GM21526 (cell line): ENCODE data around the gene PDZD8.

Experiments used
- ATAC-seq: cut with Tn5 transposase; IDR thresholded peaks from one replicate; pipeline ENCODE4 v1.9.1; 2021; ENCODE audit warnings: moderate library complexity; ENCODE audit not compliant: unreplicated experiment, low FRiP score

PDZD8 gene

DNA sequence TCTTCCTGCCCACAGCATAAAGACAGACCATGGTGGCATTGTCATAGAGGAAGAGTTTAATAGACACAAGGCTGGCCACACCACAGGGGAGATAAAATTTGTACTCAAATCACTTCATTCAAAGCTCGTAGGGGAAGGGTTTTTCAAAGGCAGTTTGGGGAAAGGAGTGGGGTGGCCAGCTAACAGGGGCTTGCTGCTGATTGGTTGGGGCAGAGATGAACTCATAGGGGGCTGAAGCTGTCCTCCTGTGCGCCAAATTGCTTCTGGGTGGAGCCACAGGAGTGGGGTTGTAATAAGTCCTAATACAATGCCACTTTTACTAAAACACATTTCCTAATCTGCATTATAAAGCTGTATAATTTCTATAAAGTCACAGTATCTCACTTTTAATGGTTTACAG is 22.5 kb downstream of the PDZD8 start:
- no peak for ATAC-seq

DNA sequence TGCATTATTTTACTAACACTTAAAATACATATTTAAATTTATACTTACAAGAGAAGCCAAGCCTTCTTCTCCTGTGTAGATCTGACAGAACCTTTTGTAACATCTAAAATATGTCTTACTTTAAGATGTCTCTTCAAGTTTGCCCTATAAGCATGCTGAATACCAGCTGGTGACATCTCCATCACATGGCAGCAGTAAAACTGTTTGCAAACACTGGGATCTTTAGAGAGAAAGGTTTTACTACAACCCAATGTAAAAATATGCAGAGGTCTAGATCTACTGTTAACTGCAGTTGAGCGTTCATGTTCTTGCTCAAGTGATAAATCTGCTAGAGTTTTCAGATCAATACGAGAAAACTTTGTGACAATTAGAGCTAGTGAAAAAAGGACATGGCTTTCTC is 23.2 kb downstream of the PDZD8 start:
- ATAC-seq = no peak

DNA sequence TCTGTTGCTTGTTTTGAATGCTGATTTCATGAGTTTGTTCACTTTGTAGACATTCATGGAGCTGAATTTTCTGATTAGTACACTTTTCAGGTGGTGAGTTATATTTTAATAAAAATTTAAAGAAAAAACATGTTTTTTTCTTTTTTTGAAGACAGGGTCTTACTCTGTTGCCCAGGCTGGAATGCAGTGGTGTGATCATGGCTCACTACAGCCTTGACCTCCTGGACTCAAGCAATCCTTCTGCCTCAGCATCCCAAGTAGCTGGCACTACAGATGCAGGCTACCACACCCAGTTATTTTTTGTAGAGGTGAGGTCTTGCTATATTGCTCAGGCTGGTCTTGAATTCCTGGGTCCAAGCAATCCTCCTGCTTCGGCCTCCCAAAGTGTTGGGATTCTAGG is 23.7 kb downstream of the PDZD8 start:
- ATAC-seq = no peak

DNA sequence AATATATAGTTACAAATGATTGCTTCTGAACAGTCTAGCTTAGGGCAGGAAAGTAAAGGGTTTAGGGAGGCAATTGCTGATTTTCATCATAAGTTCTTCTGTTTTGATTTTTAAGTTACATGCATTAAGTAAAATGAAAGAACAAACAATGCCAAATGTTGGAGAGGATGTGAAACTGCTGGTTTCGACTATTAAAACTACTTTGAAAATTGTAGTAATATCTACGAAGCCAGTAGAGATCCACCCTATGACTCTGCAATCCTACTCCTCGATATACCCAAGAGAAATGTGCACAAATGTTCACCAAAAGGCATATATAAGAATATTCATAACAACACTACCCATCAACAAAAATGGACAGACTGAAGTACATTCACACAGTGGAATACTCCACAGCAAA is 24.3 kb downstream of the PDZD8 start:
- ATAC-seq = peak; percentile 79

- ATAC-seq = no peak
Observed at GRCh38 chr10:117348236-117348635, 27.0 kb downstream of the PDZD8 start.

GRCh38 chr10:117346574-117346973 is 28.7 kb downstream of the PDZD8 start:
- no peak for ATAC-seq

GRCh38 chr10:117345143-117345542 is 30.1 kb downstream of the PDZD8 start:
- no peak for ATAC-seq

- ATAC-seq = no peak
Observed at GRCh38 chr10:117342641-117343040, 32.6 kb downstream of the PDZD8 start.

DNA sequence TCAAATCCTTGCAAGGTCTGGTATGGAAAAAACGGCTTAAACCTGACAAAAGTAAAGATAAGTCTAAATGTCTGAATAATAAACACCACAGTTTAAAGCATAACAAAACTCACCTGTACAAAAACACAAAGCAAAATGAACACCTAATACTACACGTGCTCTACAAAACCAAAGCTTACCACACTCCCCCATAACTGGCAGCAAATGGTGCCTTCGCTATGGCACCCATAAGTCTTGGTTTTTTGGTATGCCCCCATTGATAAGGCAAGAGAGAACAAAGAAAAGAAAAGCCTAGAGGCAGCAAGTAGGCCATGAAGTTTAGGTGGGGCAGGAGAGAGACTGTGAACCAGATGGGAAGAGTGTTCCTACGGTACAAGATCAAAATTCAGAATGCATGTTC is 34.2 kb downstream of the PDZD8 start:
- no peak for ATAC-seq

DNA sequence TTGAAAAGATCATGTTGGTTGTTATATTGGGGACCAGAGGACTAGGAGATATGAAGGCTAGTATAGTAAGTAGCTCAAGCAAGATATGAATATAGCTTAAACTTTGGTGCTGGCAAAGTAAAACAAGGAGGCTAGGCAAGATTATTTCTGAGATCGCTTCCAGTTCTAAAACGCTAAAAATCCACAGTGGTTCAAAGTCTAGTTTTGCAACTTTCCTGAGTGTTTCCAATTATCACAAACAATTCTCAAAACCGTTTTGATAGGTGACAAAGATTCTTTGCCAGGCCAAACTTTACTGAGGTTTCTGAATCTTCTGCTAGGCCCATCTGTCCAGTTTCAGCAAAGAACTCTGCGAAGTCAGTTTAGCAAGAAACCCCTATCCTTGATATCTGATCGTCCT is 35.3 kb downstream of the PDZD8 start:
- ATAC-seq = no peak

DNA sequence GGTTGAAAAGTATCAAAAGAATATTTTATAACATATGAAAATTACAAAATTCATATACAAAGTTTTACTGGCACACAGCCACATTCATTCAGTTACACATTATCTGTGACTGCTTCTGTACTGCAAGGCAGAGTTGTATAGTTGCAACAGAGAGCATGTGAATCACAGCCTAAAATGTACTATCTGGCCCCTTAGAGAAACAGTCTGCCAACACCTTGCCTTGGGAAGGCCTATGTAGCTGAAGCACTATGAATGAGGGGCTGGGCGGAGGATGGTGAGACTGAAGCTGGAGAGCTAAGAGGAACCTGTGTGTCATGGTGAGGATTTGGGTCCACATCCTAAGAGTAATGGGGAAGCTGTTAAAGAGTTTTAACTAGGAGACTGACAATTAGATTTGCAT is 35.7 kb downstream of the PDZD8 start:
- no peak for ATAC-seq

DNA sequence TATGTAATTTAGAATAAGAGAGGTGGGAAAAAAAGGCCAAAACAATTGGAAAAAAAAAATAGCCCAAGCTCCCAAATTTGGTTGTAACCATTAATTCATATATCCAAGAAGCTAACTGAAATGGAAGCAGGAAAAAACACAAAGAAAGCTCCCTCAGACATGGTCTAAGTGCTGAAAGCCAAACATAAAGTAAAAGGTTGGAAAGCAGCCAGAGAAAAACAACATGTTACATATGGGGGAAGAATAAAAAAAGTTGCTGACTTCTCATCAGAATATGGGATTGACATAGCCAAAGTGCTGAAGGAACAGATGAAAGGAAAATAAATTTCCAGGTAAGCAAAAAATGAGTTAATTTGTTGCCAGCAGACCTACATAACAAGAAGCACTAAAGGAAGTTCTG is 40.3 kb downstream of the PDZD8 start:
- no peak for ATAC-seq

DNA sequence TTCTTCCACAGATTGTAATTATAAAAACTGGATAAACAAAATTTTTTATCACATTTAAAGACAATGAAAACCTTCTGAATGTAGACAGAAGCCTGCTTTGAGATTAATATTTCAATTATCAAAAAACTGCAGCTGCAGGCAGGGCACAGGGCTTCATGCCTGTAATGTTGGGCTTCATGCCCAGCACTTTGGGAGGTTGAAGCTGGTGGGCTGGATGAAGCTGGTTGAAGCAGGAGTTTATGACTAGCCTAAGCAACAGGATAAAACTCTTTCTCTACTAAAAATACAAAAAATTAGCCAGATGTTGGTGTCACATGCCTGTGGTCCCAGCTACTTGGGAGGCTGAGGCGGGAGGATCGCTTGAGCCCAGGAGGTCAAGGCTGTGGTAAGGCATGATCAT is 41.2 kb downstream of the PDZD8 start:
- ATAC-seq = no peak

DNA sequence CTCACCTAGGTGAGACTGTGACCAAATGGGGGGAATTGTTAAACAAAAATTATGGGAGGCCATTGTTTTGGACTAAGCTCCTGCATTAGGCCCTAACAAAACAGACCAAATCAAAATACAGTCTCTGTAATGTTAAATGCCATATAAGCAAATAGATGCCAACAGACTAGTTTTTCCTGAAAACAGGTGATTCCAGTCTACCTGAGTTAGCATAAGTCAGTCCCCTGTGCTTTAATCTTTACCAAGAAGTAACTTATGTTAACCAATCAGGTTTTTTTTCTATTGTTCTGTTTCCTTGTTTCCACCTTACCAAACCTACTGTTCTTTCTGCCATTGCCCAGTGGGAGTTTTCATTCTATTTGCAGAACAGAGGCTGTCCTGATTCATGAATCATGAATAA is 48.0 kb downstream of the PDZD8 start:
- no peak for ATAC-seq

DNA sequence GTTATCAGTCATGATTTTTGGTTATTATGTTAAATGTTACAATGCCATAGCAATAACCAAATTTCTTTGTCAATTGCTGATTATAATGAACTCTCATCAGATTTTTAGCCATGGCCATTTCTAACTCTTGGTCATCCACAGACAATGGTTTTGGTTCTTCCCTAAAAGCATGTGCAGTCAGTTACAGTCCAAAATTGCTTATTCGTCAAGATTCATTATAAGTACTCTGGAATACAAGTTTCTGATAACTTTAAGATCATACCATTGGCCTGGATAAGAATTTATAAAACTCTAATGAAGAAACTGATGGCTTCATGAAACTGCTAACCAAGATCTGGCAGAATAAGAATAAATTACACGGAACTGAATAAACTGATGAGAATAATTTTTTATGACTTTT is 50.9 kb downstream of the PDZD8 start:
- ATAC-seq = no peak

DNA sequence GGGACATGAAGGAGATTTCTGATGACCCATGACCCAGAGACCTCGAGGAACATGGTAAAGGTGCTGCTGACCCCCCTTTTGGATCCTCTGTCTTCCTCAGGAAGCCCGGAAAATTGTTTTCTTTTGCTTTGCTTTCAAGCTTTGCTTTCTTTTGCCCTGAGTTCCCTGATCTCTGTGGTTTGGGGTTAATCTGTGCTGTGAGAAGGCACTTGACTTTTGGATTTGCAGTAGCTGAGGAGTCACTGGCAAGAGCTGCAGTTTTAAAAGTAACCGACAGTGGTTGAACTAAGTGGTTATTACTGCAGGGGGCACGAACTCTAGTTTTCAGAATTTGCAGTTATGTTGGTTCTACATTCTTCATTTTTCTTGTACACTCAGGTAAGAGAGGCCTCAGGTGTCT is 53.0 kb downstream of the PDZD8 start:
- ATAC-seq = no peak

DNA sequence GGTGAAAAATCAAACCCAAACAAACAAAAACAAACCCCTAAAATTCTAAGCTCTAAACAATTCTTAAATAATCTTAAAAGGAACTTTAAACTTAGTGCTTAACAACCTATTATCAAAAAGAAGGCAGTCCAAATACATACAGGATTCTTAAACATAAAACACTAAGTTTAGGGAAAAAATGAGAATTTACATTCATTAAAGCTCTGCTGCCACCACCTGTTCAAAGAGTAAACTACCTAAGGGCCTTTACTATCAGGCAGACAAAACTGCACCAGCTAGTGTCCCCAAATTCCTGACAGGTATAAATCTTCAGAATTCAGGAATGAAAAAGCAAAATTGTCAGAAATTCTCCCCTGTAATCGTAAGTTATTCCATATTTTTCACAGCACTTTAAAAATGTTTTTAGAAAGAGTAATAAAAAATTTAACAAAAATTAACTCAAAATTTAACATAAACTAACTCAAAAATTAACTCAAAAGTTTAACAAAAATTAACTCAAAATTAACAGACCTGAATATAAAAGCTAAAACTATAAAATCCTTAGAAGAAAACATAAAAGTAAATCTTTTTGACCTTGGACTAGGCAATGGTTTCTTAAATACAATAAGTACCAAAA is 55.1 kb downstream of the PDZD8 start:
- no peak for ATAC-seq

- no peak for ATAC-seq
Observed at GRCh38 chr10:117318909-117319308, 56.3 kb downstream of the PDZD8 start.

- ATAC-seq = no peak
Observed at GRCh38 chr10:117316701-117317100, 58.5 kb downstream of the PDZD8 start.

- ATAC-seq = no peak
Observed at GRCh38 chr10:117313641-117314040, 61.6 kb downstream of the PDZD8 start.

- no peak for ATAC-seq
Observed at GRCh38 chr10:117312430-117312829, 62.8 kb downstream of the PDZD8 start.

DNA sequence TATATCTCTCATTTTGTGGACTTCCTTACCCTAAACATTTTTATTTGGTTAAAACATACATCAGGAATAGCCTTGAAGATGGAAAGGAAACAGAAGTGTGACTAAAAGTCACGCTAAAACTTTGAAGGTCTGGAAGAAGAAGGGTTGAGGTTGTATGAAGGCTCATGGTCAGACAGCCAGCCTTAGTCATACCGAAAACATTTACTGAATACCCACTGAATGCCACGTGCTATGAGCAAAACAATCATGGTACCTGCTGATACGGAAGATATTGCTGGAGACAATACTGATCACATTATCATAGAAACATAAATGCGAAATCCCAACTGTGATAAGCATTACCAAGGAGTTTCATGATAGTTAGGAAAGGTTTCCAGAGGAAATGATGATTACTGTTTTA is 64.0 kb downstream of the PDZD8 start:
- no peak for ATAC-seq

DNA sequence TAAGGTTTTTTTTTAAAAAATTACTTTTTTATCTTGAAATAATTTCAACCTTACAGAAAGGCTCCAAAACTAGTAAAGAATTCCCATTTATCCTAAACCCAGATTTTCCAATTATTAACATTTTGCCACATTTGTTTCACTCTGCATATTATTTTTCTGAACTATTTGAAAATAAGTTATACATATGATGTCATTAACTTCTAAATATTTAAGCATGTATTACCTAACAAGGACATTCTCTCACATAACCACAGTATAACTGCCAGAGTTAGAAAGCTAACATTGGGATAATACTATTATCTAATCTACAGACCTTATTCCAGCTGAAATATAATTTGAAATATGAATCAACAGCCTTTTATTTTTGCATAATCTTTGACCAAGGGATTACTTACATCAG is 68.6 kb downstream of the PDZD8 start:
- no peak for ATAC-seq
